AG09309 (cell line): ENCODE measurements around the gene GABRA4.
A peak's percentile ranks its signal among the peaks of the same experiment; 100 is the strongest.

ENCODE experiments used
- DNase-seq: peaks from one replicate; pipeline ENCODE4 v3.0.0-alpha.2; 2010; ENCODE audit warnings: low read depth
- H3K4me3 ChIP-seq: 2 replicates; pipeline ENCODE4 v1.5.1; 2011; ENCODE audit warnings: mild to moderate bottlenecking, low read depth, low read length, moderate library complexity; ENCODE audit not compliant: control insufficient read depth
- TF ChIP-seq, protein P1 (sequence below): IDR thresholded peaks from 2 replicates; pipeline ENCODE4 v1.5.1; 2011; ENCODE audit warnings: mild to moderate bottlenecking, low read depth, low read length, inconsistent platforms; ENCODE audit not compliant: insufficient read depth, control insufficient read depth; ENCODE audit errors: missing control alignments

Gene GABRA4

DNA sequence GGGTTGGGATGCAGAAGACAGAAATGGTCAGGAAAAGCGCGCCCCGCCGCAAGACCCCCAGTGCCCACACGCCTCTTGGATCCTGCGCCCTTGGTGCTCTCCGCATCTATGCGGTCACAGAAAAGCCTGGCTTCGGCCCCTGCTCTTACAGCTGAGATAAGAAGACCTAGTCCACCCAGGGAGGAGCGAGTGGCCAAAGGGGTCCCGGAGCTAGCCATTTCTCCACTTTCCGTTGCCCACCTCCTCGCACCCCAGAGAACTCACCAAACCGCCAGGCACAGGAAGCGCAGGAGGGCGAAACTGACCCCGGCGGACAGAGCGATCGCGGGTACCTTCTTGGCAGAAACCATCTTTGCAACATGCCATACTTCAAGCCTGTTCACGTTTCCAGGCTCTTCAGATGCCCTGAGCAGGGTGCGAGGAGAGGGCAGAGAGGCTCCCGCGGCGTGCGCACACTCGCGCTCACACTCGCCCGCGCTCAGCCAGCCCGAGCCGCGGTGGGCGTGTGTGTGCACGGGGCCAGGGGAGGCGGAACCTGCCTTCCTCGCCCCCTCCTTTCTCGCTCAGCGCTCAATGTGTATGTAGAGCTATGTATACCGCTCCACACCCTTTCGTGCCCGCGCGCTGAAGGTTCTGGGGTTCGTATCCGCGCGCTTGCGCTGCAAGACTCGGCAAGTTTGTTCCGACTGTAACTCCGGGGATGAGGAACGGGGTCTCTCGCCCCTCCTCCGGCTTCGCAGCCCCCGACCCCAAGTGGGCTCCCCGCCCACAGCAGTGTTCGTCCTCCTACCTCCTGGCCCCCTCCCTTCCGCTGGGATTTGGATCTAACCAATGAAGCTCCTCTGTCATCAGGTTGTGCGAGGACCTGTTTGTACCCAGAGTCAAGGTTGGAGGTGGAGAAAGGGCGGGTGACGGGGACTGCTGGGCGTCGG lies at the start of gene GABRA4:
GABRA4 (minus strand) TSS at position 507 of the 932 bp plus-strand sequence; CDS start at position 350, 157 bp downstream.
- no peak for DNase-seq
- H3K4me3 ChIP-seq = no peak within 1 kb of the TSS
- TF ChIP-seq, protein P1, sequence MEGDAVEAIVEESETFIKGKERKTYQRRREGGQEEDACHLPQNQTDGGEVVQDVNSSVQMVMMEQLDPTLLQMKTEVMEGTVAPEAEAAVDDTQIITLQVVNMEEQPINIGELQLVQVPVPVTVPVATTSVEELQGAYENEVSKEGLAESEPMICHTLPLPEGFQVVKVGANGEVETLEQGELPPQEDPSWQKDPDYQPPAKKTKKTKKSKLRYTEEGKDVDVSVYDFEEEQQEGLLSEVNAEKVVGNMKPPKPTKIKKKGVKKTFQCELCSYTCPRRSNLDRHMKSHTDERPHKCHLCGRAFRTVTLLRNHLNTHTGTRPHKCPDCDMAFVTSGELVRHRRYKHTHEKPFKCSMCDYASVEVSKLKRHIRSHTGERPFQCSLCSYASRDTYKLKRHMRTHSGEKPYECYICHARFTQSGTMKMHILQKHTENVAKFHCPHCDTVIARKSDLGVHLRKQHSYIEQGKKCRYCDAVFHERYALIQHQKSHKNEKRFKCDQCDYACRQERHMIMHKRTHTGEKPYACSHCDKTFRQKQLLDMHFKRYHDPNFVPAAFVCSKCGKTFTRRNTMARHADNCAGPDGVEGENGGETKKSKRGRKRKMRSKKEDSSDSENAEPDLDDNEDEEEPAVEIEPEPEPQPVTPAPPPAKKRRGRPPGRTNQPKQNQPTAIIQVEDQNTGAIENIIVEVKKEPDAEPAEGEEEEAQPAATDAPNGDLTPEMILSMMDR = no peak

DNA sequence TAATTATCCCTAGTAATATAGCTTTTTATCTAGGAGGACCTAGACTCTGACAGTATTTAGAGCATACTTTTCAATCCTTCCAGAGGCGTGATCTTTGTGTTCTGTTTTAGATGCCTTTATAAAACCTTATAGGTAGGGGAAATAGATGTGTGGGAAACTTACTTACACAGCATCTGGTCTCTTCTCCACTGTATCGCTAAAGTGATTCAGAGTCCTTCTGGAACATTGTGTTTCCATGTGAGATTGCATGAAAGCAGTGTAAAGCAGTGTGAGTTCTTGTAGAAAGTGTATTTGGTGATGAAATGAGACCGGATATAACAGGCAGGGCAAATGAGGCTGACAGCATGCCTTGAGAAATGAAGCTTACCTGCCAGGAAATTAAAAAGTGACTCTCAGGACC lies 47.4 kb upstream of the GABRA4 start:
- TF ChIP-seq, protein P1 = no peak
- no peak overlapping the region for H3K4me3 ChIP-seq
- DNase-seq = no peak

DNA sequence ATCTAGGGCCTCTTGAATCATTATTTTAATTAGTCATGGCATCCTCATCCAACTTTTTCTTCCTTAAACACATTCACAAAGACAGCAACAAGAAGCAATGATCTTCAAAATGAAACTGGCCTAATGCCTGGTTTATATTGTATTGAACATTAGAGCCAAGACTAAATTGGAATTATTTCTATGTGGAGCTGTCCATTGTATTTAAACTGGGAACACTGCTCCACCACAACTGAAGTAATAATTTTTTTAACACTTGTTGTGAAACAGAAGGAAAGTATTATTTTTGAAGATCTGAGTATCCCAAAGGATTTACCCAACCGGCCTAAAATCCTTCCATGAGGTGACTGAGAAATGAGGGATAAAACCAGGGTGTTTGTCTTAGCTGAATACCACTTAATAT lies 44.9 kb upstream of the GABRA4 start:
- TF ChIP-seq, protein P1 = no peak
- no peak for DNase-seq
- no peak overlapping the region for H3K4me3 ChIP-seq

DNA sequence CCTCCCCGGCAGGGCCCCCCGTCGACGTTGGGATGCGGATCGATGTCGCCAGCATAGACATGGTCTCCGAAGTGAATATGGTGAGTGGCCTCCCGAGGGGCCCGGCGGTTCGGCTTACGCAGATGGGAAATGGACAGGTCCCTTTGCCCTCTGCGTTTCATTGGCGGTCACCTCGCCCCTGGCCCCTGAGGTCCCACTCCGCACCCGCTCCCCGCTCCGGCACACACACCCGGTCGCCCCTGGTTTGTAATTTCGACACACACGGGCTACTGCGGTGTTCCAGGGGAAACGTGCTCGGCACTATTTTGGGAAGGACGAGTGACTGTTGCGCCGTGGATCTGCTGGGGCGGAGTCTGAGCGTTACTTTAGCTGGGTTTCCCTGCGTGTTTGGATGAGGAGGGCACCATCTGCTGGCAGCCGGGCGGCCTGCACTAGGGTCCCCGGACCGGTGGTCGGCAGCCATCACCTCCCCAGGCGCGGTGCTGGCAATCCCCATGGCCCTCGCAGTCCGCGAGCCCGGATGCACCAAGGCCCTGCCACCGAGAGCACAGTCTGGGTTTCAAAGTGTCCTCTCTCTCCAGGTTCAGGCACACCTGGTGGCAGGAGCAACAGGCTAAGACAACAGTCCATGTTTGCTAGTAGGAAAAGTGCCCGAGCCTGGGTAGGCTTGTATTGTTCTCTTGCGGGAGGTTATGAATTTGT lies 39.2 kb upstream of the GABRA4 start:
- peak overlapping the region; percentile 37 for H3K4me3 ChIP-seq
- no peak for DNase-seq
- TF ChIP-seq, protein P1 = peak; percentile 58

DNA sequence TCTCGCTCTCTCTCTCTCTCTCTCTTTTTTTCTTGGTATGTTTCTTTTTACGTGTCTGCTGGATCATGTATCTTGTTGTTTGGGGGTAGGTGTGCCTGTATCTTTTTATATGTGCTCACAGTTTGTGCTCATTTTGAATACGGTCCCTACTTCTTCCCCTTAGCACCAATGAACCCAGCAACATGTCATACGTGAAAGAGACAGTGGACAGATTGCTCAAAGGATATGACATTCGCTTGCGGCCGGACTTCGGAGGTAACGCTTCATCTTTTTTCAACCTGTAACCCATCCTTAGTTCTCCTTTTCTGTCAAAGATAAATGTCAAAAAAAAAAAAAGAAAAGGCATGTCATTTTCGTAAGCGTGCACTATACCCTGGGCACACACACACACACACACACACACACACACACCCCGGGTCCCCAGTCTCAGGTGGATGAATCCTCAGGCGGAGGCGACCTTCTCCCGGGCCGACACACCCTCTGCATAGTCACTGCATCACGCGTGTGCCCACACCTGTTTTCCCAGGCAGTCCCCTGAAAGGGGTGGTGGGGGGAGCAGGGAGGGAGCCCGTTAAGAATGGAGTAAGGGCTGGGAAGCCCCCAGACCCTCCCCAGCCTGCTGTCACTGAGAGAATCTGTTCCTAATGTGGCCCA lies 38.5 kb upstream of the GABRA4 start:
- no peak for DNase-seq
- peak overlapping the region; percentile 37; the same call in 1 of the 2 replicates for H3K4me3 ChIP-seq
- TF ChIP-seq, protein P1 = no peak

DNA sequence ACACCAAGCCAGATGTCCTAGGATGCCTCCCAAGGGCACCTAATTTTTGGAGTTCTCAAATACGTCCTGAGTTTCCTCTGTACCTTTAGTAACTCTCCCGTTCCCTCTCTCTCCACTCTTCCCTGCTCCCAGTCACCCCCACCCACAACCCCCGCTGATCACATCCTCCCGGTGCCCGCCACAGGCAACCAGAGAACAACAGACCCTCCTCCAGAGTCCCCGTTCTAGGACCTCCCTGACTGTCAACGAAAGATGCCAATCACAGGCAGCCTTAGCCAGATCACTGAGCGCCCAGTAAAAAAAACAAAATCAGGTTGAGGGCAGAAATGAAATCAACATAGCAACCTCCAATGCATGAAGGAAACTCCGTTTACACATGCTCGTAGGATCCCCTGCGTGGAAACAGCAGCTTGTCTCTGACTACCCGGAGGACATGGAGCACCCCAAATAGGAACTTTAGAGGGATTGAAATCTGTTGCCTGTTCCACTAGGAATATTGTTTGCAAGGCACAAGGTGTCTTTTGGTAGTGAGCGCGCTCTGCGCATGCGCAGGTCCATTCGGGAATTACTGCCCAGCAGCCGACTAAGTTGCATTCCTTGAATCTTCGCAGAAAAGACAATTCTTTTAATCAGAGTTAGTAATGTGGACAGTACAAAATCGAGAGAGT lies 37.8 kb upstream of the GABRA4 start, which contains the start of gene GABRB1:
GABRB1 (plus strand) TSS at position 557 of the 668 bp plus-strand sequence.
- TF ChIP-seq, protein P1 = no peak

More for the DNA sequence above, 37.8 kb upstream of the GABRA4 start, which contains the start of gene GABRB1:
- DNase-seq = no peak
- H3K4me3 ChIP-seq = peak within 1 kb of the TSS; percentile 37
